ENCODE measurements around the gene KIF20A.

DNA sequence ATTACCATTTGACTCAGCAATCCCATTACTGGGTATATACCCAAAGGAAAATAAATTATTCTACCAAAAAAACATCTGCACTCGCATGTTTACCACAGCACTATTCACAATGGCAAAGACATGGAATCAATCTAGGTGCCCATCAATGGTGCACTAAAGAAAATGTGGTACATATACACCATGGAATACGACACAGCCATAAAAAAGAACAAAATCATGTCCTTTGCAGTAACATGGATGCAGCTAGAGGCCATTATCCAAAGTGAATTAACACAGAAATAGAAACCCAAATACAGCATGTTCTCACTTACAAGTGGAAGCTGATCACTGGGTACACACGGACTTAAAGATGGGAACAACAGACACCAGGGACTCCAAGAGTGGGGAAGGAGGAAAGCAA lies 32.1 kb downstream of the KIF20A start:
- TF ChIP-seq, protein P1, sequence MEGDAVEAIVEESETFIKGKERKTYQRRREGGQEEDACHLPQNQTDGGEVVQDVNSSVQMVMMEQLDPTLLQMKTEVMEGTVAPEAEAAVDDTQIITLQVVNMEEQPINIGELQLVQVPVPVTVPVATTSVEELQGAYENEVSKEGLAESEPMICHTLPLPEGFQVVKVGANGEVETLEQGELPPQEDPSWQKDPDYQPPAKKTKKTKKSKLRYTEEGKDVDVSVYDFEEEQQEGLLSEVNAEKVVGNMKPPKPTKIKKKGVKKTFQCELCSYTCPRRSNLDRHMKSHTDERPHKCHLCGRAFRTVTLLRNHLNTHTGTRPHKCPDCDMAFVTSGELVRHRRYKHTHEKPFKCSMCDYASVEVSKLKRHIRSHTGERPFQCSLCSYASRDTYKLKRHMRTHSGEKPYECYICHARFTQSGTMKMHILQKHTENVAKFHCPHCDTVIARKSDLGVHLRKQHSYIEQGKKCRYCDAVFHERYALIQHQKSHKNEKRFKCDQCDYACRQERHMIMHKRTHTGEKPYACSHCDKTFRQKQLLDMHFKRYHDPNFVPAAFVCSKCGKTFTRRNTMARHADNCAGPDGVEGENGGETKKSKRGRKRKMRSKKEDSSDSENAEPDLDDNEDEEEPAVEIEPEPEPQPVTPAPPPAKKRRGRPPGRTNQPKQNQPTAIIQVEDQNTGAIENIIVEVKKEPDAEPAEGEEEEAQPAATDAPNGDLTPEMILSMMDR (IDR thresholded peaks at IDR 0.05; ENCODE audit: low read depth, low read length, poor library complexity, severe bottlenecking), result no peak
- TF ChIP-seq EZH2phosphoT487 (IDR thresholded peaks at IDR 0.05; ENCODE audit: borderline replicate concordance, low read length), result no peak

Data from DOHH2 (cell line).